HG03521 (cell line): ENCODE measurements around the gene PRKAR2B.

Experiments
- ATAC-seq: cut with Tn5 transposase; IDR thresholded peaks from one replicate; pipeline ENCODE4 v1.9.1; 2021; ENCODE audit warnings: mild to moderate bottlenecking, moderate library complexity; ENCODE audit not compliant: unreplicated experiment

Gene PRKAR2B

DNA sequence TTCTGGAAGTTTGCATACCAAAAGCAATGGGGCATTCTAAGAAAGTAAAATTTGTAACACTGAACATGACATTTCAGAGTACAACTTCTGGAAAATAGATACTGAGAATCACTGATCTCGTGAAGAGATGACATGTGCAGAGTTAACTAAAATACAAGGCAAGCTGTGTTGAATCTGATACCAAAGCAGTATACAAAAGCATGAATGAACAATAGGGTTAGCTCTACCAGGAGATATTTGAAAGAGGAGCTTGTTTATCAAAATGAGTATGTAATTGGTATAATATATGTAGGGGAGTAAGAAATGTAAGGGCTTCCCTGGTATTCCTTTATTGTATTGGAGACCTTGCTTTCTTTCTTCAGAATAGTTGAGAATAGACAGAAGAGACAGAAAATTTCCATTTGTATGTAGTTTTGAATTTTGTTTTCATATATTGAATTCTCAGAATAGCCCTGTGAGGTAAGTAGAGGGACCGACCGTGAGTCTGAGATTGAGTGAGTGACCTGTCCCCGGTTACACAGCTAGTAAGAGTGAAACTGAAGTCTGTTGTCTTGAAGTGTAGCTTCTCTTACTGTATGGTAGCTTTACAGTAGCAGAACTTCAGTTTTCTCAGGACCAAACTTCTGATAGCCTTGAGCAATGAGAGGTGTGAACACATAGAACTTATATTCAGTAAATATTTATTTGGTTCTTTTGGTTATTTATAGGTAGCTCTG lies 129.3 kb downstream of the PRKAR2B start:
- peak; percentile 39 for ATAC-seq

DNA sequence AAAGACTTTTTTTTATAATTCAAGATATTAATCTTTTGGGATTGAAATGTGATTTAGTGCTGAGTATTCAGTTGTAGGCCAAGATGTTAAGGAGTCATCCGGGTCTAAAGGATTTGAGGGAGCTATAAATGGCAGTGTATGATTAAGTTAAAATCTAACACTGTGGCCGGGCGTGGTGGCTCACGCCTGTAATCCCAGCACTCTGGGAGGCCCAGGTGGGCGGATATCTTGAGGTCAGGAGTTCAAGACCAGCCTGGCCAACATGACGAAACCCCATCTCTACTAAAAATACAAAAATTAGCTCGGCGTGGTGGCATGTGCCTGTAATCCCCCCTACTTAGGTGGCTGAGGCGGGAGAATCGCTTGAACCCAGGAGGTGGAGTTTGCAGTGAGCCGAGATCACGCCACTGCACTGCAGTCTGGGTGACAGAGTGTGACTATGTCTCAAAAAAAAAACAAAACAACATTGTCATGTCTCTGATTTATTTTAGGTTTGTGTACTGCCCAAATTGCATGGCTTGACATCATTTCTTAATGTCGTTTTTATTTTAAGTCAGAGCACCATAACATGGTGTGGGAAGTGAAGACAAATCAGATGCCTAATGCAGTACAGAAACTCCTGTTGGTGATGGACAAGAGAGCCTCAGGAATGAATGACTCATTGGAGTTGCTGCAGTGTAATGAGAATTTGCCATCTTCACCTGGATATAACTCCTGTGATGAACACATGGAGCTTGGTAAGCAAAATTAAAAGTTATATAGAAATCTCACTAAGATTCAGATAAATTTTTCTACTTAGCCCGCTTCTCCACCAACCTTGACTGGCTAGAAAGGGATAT lies 135.0 kb downstream of the PRKAR2B start:
- ATAC-seq: no peak

- no peak for ATAC-seq
Observed at GRCh38 chr7:107180378-107180777, 135.9 kb downstream of the PRKAR2B start.

GRCh38 chr7:107181172-107181571 lies 136.7 kb downstream of the PRKAR2B start:
- ATAC-seq: no peak

DNA sequence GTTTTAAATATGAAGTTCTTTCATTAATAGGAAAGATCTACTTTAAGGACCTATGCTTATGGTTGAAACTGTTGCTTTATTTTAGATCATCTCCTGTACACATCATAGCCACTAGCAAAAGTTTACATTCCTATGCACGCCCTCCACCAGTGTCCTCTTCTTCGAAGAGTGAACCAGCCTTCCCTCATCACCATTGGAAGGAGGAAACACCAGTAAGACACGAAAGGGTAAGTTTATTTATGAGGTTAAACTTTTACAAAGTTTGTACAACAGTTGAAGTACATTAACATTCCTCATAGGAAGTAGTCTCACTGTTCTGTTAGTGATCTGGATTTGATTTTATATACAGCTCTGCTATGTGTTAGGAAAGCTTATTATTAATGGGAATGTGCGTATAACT lies 141.2 kb downstream of the PRKAR2B start:
- ATAC-seq: no peak

DNA sequence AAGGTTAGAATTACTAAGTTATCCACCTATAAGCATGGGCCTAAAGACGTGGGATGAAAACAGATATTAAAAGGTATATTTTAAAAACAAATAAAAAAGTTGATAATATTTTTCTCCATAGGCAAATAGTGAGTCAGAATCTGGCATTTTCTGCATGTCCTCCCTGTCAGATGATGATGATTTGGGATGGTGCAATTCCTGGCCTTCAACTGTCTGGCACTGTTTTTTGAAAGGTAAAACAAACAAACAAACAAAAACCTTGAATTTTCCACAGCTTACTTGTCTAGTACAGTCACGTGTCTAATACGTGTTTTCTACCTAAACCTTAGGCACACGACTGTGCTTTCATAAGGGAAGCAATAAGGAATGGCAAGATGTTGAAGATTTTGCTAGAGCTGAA lies 141.7 kb downstream of the PRKAR2B start:
- ATAC-seq: no peak

GRCh38 chr7:107187774-107188173 lies 143.3 kb downstream of the PRKAR2B start:
- no peak for ATAC-seq

DNA sequence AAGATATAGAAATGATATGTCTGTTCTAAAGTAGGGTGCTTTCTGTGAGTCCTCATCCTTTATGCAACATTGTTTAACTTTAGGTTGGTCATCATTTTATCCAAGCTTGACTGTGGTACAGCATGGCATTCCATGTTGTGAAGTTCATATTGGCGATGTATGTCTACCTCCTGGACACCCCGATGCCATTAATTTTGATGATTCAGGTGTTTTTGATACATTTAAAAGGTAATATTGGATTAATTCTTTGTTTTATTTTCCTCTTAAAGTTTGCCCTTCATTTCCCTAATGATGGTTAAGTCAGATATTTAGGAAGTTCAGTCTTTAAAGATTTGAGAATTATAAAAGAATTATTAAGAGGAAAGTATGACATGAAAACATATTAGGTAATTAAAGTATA lies 145.6 kb downstream of the PRKAR2B start:
- ATAC-seq: no peak

GRCh38 chr7:107194052-107194451 lies 149.5 kb downstream of the PRKAR2B start:
- ATAC-seq: no peak

DNA sequence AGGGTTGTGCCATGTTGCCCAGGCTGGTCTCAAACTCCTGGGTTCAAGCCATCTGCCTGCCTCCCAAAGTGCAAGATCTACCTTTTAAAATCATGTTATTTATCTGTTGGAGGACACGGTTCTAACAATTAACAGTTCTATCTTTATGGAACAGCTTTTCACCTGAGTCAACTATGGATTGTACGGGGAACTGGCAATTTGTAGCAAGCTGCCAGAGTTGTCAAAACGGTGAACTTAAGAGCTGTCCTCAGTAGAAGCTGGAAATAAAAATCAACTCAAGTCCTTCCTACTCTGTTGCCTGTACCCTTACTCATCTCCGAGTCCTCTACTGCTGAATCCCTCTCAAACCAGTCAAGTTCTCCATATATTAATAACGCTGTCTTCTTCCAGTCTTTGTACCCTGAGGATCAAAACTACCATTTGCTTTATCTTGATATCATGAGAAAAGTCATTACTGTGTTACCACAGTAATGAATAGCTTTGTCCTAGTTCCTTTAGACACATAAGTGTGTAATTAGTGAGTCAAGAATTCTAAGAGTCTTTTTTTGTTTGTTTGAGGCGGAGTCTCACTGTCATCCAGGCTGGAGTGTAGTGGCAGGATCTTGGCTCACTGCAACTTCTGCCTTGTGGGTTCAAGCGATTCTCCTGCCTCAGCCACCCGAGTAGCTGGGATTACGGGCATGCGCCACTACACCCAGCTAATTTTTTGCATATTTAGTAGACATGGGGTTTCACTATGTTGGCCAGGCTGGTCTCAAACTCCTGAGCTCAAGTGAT lies 152.5 kb downstream of the PRKAR2B start:
- no peak for ATAC-seq

DNA sequence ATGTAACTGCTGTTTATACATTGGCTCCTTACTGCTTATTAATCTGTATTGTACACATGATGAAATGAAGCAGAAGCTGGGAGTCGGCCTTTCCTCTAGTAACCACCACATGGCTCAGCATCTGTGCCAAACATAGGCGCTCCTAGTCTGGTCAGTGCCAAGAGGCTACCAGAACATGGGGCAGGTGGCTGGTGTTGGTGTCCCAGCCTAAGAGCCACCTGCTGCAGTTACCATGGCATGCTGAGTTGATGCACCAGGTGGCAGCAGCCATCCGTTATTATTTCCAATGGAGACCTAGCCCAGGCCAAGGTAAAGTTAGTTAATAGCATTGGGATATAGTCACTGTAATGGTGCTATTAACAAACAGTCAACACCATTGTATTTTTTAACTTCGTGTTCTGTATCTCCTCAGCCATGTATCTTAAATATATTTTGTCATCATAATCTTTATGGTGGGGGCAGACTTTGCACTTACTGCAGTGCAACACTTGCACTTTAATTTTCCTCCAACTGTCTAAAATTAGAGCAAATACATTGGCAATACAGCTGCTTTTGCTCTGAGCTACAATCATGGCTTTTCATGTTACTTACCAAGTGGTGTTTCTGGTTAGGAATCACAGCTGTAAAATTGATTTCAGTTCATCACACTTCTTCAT lies 157.4 kb downstream of the PRKAR2B start:
- ATAC-seq: no peak

GRCh38 chr7:107203607-107204006 lies 159.1 kb downstream of the PRKAR2B start:
- no peak for ATAC-seq

GRCh38 chr7:107206136-107206535 lies 161.6 kb downstream of the PRKAR2B start:
- no peak for ATAC-seq

DNA sequence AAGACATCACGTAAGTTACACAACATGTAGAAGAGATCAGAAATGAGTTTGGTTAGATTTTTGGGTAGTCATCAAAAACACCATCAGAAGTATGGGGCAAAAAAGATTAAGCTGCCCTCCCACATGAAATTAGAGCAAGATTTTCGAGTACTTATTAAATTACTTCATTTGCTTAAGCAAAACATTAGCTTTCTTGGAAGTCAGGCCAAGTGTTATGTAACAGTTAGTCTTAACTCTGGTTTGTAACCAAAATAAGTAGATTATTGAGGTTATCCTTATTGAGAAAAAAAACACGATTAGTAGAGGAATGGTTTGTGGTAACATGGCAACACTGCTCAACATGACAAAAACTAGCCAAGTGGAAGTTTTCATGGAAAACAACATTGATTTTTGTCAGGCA lies 162.2 kb downstream of the PRKAR2B start:
- no peak for ATAC-seq

GRCh38 chr7:107207459-107207858 lies 163.0 kb downstream of the PRKAR2B start:
- no peak for ATAC-seq

DNA sequence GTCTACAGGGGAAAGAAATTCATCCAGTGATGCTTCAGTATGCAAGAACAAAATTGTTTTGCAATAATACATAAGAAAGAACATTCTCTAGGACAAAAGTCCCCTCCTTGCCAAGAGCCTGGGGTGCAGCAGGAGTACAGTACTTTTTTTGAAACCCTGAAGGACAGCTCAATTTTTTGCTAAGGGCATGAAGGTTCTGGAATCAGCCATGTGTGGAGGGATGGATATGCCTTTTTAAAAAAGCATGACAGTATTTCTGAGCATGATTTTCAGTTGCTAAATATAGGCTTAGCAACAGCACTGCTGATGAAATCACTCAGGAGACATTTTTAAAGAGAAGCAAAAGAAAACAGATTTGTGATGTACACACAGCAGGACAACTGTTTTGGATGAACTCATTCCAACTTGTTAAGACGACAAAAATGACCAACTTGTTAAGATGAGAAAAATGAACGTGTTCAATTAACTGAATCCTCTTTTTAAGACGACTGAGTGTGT lies 163.6 kb downstream of the PRKAR2B start:
- ATAC-seq: no peak

GRCh38 chr7:107208563-107208962 lies 164.1 kb downstream of the PRKAR2B start:
- ATAC-seq: no peak

GRCh38 chr7:107209565-107209964 lies 165.1 kb downstream of the PRKAR2B start:
- ATAC-seq: no peak

- no peak for ATAC-seq
Observed at GRCh38 chr7:107210400-107210799, 165.9 kb downstream of the PRKAR2B start.
